Muscle of leg (tissue), 11 donors: ENCODE results near the gene A2ML1. TPM values are rescaled to one million over a fixed set of nuclear protein-coding genes. Genes with fewer than 3 reads are reported as not detected.

ENCODE experiments used
- DNase-seq: peaks from one replicate; pipeline ENCODE4 v3.0.0; 2013
- H3K27ac ChIP-seq: one replicate; pipeline ENCODE4 v1.5.1; 2013; ENCODE audit warnings: mild to moderate bottlenecking, low read length, control low read depth
- H3K27me3 ChIP-seq: one replicate; pipeline ENCODE4 v1.6.1; 2013; ENCODE audit warnings: low read length; ENCODE audit not compliant: control insufficient read depth, insufficient read depth
- H3K36me3 ChIP-seq: one replicate; pipeline ENCODE4 v1.6.1; 2013; ENCODE audit warnings: low read length; ENCODE audit not compliant: control insufficient read depth, insufficient read depth
- H3K4me1 ChIP-seq: one replicate; pipeline ENCODE4 v1.6.1; 2013; ENCODE audit warnings: low read length; ENCODE audit not compliant: control insufficient read depth, insufficient read depth
- H3K4me3 ChIP-seq: one replicate; pipeline ENCODE4 v1.5.1; 2013; ENCODE audit warnings: low read length, control low read depth
- H3K9me3 ChIP-seq: replicated peaks from 2 replicates; pipeline ENCODE4 v1.6.1; 2013; ENCODE audit warnings: low read depth, low read length; ENCODE audit not compliant: control insufficient read depth
- WGBS: methylation state at CpG from one replicate; pipeline ENCODE4 v1.1.5; 2013; ENCODE audit warnings: missing lambda C conversion rate; ENCODE audit not compliant: insufficient coverage; 5-methylcytosine and 5-hydroxymethylcytosine counted together
- polyA plus RNA-seq, 8 donors: library from polyadenylated mRNA; unstranded; fragments of 120-200 nt; gene quantifications; one replicate each; pipeline versions ENCODE4 v1.2.1 to v1.2.3, GENCODE V29; 2013; ENCODE audit warnings: inconsistent platforms in 1 of 8, low replicate concordance in 1 of 8; ENCODE audit not compliant: insufficient read length in 8 of 8, insufficient read depth in 1 of 8
- total RNA-seq: library from RNA; stranded (reverse); fragments of 120-200 nt; gene quantifications from one replicate; pipeline ENCODE4 v1.2.4, GENCODE V29; 2013

Gene A2ML1
- total and polyA plus RNA-seq, 9 donors: 0.02 to 6.5 (median 0.33) TPM; not detected in 2

GRCh38 chr12:8829125-8829518 is 6.7 kb downstream of the A2ML1 start:
- WGBS: 73% methylated on average over 5 of the region's 5 CpGs
- H3K4me3 ChIP-seq: no peak overlapping the region
- no peak overlapping the region for H3K27ac ChIP-seq
- H3K27me3 ChIP-seq: no peaks in the 10 kb centered on the region
- H3K4me1 ChIP-seq: no peaks in the 10 kb centered on the region
- H3K9me3 ChIP-seq: peaks cover 2% of the 10 kb centered on the region
- no peaks in the 10 kb centered on the region for H3K36me3 ChIP-seq
- DNase-seq: no peak

GRCh38 chr12:8829621-8830020 is 7.2 kb downstream of the A2ML1 start:
- H3K36me3 ChIP-seq: no peaks in the 10 kb centered on the region
- 83% methylated on average over 4 of the region's 7 CpGs for WGBS
- H3K27ac ChIP-seq: no peak overlapping the region
- H3K4me3 ChIP-seq: no peak overlapping the region
- no peaks in the 10 kb centered on the region for H3K27me3 ChIP-seq
- DNase-seq: no peak
- peaks cover 2% of the 10 kb centered on the region for H3K9me3 ChIP-seq
- no peaks in the 10 kb centered on the region for H3K4me1 ChIP-seq

- Histone ChIP-seq H3K4me3 (no peak overlapping the region), H3K9me3 (no peaks in the 10 kb centered on the region), H3K27ac (no peak overlapping the region), H3K27me3 (no peaks in the 10 kb centered on the region), H3K36me3 (no peaks in the 10 kb centered on the region), H3K4me1 (no peaks in the 10 kb centered on the region)
- WGBS: 61% methylated on average over 4 of the region's 9 CpGs
- no peak for DNase-seq
These were observed 8.7 kb downstream of the A2ML1 start for GRCh38 chr12:8831116-8831515.

GRCh38 chr12:8832500-8832899 is 10.1 kb downstream of the A2ML1 start:
- no peaks in the 10 kb centered on the region for H3K27me3 ChIP-seq
- 100% methylated on average over 1 of the region's 6 CpGs for WGBS
- H3K4me3 ChIP-seq: no peak overlapping the region
- H3K9me3 ChIP-seq: no peaks in the 10 kb centered on the region
- no peaks in the 10 kb centered on the region for H3K36me3 ChIP-seq
- no peak for DNase-seq
- H3K4me1 ChIP-seq: no peaks in the 10 kb centered on the region
- H3K27ac ChIP-seq: no peak overlapping the region

- no peaks in the 10 kb centered on the region for H3K27me3 ChIP-seq
- no peaks in the 10 kb centered on the region for H3K36me3 ChIP-seq
- WGBS: 50% methylated on average over 1 of the region's 1 CpG
- no peaks in the 10 kb centered on the region for H3K9me3 ChIP-seq
- no peak overlapping the region for H3K27ac ChIP-seq
- no peak for DNase-seq
- H3K4me3 ChIP-seq: no peak overlapping the region
- no peaks in the 10 kb centered on the region for H3K4me1 ChIP-seq
These were observed 11.8 kb downstream of the A2ML1 start for GRCh38 chr12:8834230-8834629.

GRCh38 chr12:8837291-8837690 is 14.9 kb downstream of the A2ML1 start:
- no peaks in the 10 kb centered on the region for H3K4me1 ChIP-seq
- WGBS: 90% methylated on average over 9 of the region's 9 CpGs
- H3K9me3 ChIP-seq: no peaks in the 10 kb centered on the region
- no peak overlapping the region for H3K4me3 ChIP-seq
- no peaks in the 10 kb centered on the region for H3K27me3 ChIP-seq
- H3K27ac ChIP-seq: no peak overlapping the region
- H3K36me3 ChIP-seq: no peaks in the 10 kb centered on the region
- no peak for DNase-seq

GRCh38 chr12:8840321-8840720 is 17.9 kb downstream of the A2ML1 start:
- H3K36me3 ChIP-seq: no peaks in the 10 kb centered on the region
- WGBS: 92% methylated on average over 5 of the region's 7 CpGs
- no peaks in the 10 kb centered on the region for H3K27me3 ChIP-seq

GRCh38 chr12:8840938-8841633 is 18.7 kb downstream of the A2ML1 start:
- H3K27ac ChIP-seq: no peak overlapping the region
- no CpG with 5 or more reads among the region's 8 CpGs for WGBS
- H3K27me3 ChIP-seq: no peaks in the 10 kb centered on the region
- no peaks in the 10 kb centered on the region for H3K36me3 ChIP-seq
- H3K4me3 ChIP-seq: no peak overlapping the region
- no peaks in the 10 kb centered on the region for H3K4me1 ChIP-seq
- H3K9me3 ChIP-seq: no peaks in the 10 kb centered on the region
- DNase-seq: no peak

More at GRCh38 chr12:8840321-8840720, 17.9 kb downstream of the A2ML1 start:
- no peak overlapping the region for H3K4me3 ChIP-seq
- DNase-seq: no peak
- no peaks in the 10 kb centered on the region for H3K9me3 ChIP-seq
- no peak overlapping the region for H3K27ac ChIP-seq
- no peaks in the 10 kb centered on the region for H3K4me1 ChIP-seq

- Histone ChIP-seq H3K9me3 (no peaks in the 10 kb centered on the region), H3K4me3 (no peak overlapping the region), H3K4me1 (no peaks in the 10 kb centered on the region), H3K36me3 (no peaks in the 10 kb centered on the region), H3K27me3 (no peaks in the 10 kb centered on the region), H3K27ac (no peak overlapping the region)
- WGBS: 74% methylated on average over 3 of the region's 4 CpGs
- no peak for DNase-seq
These were observed 19.4 kb downstream of the A2ML1 start for GRCh38 chr12:8841778-8842177.

- no peak overlapping the region for H3K27ac ChIP-seq
- no peaks in the 10 kb centered on the region for H3K4me1 ChIP-seq
- H3K36me3 ChIP-seq: no peaks in the 10 kb centered on the region
- 30% methylated on average over 8 of the region's 11 CpGs for WGBS
- H3K27me3 ChIP-seq: no peaks in the 10 kb centered on the region
- no peak overlapping the region for H3K4me3 ChIP-seq
- DNase-seq: peak; percentile 69
- H3K9me3 ChIP-seq: no peaks in the 10 kb centered on the region
These were observed 22.2 kb downstream of the A2ML1 start for GRCh38 chr12:8844665-8845064.

GRCh38 chr12:8846305-8846704 is 23.9 kb downstream of the A2ML1 start:
- Histone ChIP-seq H3K9me3 (no peaks in the 10 kb centered on the region), H3K4me1 (no peaks in the 10 kb centered on the region), H3K27ac (no peak overlapping the region), H3K27me3 (no peaks in the 10 kb centered on the region), H3K36me3 (no peaks in the 10 kb centered on the region), H3K4me3 (no peak overlapping the region)
- WGBS: no CpG with 5 or more reads among the region's 3 CpGs
- DNase-seq: no peak
